Smooth muscle cell (in vitro differentiated cells): Measurements from ENCODE around the gene PRR5L. TPM values are rescaled to one million over a fixed set of nuclear protein-coding genes. Genes with fewer than 3 reads are reported as not detected.

Experiments
- DNase-seq: peaks from one replicate; lab custom pipeline; 2025; ENCODE audit not compliant: unreplicated experiment; lab: John Stamatoyannopoulos, UW
- H2AFZ ChIP-seq: fragments of 200-600 bp; sonication (generic); 2 replicates; pipeline ENCODE4 v1.6.0; 2016; ENCODE audit warnings: antibody characterized with exemption, low read depth, mild to moderate bottlenecking
- H3F3A ChIP-seq: fragments of 200-600 bp; sonication (generic); 2 replicates; pipeline ENCODE4 v1.6.0; 2017; ENCODE audit warnings: antibody characterized with exemption, low read depth
- H3K27ac ChIP-seq: fragments of 200-600 bp; sonication (generic); 2 replicates; pipeline ENCODE4 v1.5.1; 2016; ENCODE audit warnings: low read depth, mild to moderate bottlenecking
- H3K27me3 ChIP-seq: fragments of 200-600 bp; sonication (generic); 2 replicates; pipeline ENCODE4 v1.6.1; 2016; ENCODE audit warnings: low read depth, mild to moderate bottlenecking
- H3K36me3 ChIP-seq: fragments of 200-600 bp; sonication (generic); 2 replicates; pipeline ENCODE4 v1.5.1; 2016; ENCODE audit warnings: low read depth
- H3K4me1 ChIP-seq: fragments of 200-600 bp; sonication (generic); 2 replicates; pipeline ENCODE4 v1.5.1; 2016; ENCODE audit warnings: low read depth
- H3K4me2 ChIP-seq: fragments of 200-600 bp; sonication (generic); 2 replicates; pipeline ENCODE4 v1.6.0; 2016; ENCODE audit warnings: mild to moderate bottlenecking
- H3K4me3 ChIP-seq: fragments of 200-600 bp; sonication (generic); 2 replicates; pipeline ENCODE4 v1.5.1; 2016; ENCODE audit warnings: mild to moderate bottlenecking
- H3K79me2 ChIP-seq: fragments of 200-600 bp; sonication (generic); 2 replicates; pipeline ENCODE4 v1.6.0; 2016; ENCODE audit warnings: low read depth, mild to moderate bottlenecking
- H3K9ac ChIP-seq: fragments of 200-600 bp; sonication (generic); 2 replicates; pipeline ENCODE4 v1.6.0; 2016; ENCODE audit warnings: low read depth
- H3K9me3 ChIP-seq: fragments of 200-600 bp; sonication (generic); replicated peaks from 2 replicates; pipeline ENCODE4 v1.5.1; 2016; ENCODE audit warnings: low read depth
- H4K20me1 ChIP-seq: fragments of 200-600 bp; sonication (generic); 2 replicates; pipeline ENCODE4 v1.6.0; 2016; ENCODE audit warnings: low read depth
- WGBS: methylation state at CpG from one replicate; pipeline ENCODE4 v1.1.7; 2016; ENCODE audit warnings: low lambda C conversion rate; 5-methylcytosine and 5-hydroxymethylcytosine counted together
- polyA plus RNA-seq: library from polyadenylated mRNA; unstranded; fragments of >200 nt; fragmentation: Nextera tagmentation; extraction: Ambion mirVana; gene quantifications from 2 replicates; pipeline ENCODE4 v1.2.1, GENCODE V29; 2016
- total RNA-seq: library from RNA; depleted of rRNA; stranded (reverse); fragments of >200 nt; gene quantifications from 2 replicates; pipeline ENCODE4 v1.2.3, GENCODE V29; 2014
- TF ChIP-seq, protein P1 (sequence below): fragments of 200-600 bp; sonication (generic); IDR thresholded peaks from 2 replicates; pipeline ENCODE4 v1.5.1; 2017; ENCODE audit warnings: borderline replicate concordance, mild to moderate bottlenecking, antibody characterized with exemption; ENCODE audit not compliant: insufficient read depth, poor library complexity, severe bottlenecking

The PRR5L gene
- total and polyA plus RNA-seq, 2 experiments from 2014 or later = 21.4 to 41.4 TPM

DNA sequence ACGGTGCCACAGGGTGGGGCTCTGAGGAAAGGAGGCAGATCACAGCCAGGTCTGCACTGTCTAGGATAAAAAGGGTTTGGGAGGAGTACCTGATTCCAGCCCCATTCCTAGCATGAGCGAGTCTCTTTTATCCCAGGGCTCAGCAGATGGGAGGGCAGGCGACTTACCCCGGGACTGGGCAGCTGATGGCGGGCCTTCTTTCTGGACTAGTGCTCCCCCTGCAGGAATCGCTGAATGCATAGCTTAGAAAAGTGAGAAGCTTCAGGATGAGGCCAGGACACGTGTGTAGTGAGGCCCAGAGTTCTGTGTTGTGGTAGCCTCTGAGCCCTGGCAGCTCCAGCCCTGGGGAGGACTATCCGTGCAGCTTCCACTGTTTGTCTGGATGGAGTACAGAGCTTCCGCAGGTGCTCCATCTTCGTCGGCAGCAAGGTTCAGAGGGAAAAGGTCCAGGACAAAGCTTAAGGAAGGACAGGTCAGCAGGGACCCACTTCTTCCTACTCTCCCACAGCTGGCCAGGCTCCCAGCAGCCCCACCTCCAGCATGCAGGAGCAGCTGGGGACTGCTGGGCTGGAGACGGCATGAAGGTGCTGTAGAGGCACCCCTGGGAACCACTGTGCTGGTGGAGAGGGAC, 37.2 kb upstream of the PRR5L start:
- H3K9me3 ChIP-seq = no peaks in the 10 kb centered on the region
- no peak overlapping the region for H3K4me3 ChIP-seq
- no peak overlapping the region for H3K27ac ChIP-seq
- H2AFZ ChIP-seq = no peak overlapping the region
- peaks cover 4% of the 10 kb centered on the region for H3K27me3 ChIP-seq
- H3F3A ChIP-seq = peaks cover 3% of the 10 kb centered on the region
- H4K20me1 ChIP-seq = no peaks in the 10 kb centered on the region
- H3K36me3 ChIP-seq = no peaks in the 10 kb centered on the region
- DNase-seq = no peak
- 31% methylated on average over 12 of the region's 12 CpGs for WGBS
- H3K4me1 ChIP-seq = no peaks in the 10 kb centered on the region
- TF ChIP-seq, protein P1, sequence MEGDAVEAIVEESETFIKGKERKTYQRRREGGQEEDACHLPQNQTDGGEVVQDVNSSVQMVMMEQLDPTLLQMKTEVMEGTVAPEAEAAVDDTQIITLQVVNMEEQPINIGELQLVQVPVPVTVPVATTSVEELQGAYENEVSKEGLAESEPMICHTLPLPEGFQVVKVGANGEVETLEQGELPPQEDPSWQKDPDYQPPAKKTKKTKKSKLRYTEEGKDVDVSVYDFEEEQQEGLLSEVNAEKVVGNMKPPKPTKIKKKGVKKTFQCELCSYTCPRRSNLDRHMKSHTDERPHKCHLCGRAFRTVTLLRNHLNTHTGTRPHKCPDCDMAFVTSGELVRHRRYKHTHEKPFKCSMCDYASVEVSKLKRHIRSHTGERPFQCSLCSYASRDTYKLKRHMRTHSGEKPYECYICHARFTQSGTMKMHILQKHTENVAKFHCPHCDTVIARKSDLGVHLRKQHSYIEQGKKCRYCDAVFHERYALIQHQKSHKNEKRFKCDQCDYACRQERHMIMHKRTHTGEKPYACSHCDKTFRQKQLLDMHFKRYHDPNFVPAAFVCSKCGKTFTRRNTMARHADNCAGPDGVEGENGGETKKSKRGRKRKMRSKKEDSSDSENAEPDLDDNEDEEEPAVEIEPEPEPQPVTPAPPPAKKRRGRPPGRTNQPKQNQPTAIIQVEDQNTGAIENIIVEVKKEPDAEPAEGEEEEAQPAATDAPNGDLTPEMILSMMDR = peak; percentile 77
- no peak overlapping the region for H3K9ac ChIP-seq
- H3K79me2 ChIP-seq = no peaks in the 10 kb centered on the region
- H3K4me2 ChIP-seq = peak overlapping the region; percentile 7

DNA sequence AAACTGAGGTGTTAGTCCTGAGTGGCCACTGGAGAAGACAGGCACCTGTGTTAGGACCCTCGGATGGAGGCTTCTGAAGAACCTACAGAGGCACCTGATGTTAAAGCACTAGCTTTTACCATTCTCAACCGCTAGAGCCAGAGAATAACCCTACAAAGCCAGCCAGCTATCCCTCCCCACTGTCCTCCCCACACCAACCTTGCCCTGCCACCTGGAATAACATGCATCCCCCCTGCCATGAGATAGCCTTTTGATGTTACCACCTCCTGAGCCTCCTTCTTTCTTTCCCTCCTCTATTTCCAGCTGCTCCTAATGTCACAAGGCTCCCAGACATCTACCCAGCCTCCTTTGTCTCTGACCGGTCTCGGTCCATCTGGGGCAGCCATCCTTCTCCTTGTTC, 35.0 kb upstream of the PRR5L start:
- Histone ChIP-seq H3K9me3 (no peaks in the 10 kb centered on the region), H3F3A (peaks cover 3% of the 10 kb centered on the region), H3K27me3 (peaks cover 9% of the 10 kb centered on the region), H3K27ac (no peak overlapping the region), H4K20me1 (no peaks in the 10 kb centered on the region), H3K4me2 (no peak overlapping the region), H3K36me3 (no peaks in the 10 kb centered on the region), H3K4me3 (no peak overlapping the region), H3K4me1 (peaks cover 3% of the 10 kb centered on the region), H2AFZ (no peak overlapping the region), H3K9ac (no peak overlapping the region), H3K79me2 (no peaks in the 10 kb centered on the region)
- TF ChIP-seq, protein P1 = no peak
- 84% methylated on average over 4 of the region's 4 CpGs for WGBS
- DNase-seq = no peak

DNA sequence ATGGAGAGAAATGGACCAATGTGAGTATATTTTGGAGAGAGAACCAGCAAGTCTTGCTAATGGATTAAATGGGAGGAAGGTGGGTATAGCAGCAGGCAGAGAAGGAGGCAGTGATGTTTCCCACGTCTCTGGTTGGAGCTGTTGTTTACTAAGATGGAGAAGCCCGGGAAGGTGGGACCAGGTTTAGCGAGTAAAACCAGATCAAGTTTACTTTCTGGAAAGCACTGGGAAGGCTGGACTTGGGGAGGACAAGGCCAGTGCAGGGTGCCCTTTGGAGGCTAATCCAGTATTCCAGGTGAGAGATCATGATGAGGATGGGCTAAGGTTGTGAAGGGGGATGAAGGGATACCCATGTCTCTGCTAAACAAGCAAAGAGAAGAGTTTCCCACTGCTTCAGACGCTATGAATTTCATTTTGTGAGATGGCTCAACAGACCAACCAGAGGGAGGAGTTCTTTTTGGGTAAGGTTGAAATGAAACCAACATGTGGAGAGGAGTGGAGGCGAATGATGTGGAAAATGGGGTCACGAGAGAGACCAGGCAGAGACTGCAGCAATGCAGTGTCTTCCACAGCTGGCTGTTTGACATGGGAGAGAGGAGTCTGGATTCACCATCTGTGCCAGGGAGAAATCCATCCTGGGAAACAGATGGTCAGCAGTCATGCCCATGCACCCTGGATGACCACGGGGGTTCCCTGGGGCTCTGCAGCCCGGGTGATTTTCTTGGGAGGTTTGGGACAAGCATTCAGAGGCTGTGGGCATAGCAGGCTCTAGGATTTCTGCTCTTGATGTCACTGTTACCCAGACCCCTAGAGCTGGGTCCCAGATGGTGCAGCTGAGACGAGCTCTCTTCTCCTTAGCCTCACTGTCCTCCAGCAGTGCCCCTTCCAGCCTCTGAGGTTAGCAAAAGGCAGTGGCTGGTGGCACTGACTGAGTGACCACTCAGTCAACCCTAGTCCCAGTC, 31.8 kb upstream of the PRR5L start:
- TF ChIP-seq, protein P1 = no peak
- no peaks in the 10 kb centered on the region for H3F3A ChIP-seq
- H3K9me3 ChIP-seq = no peaks in the 10 kb centered on the region
- WGBS = 80% methylated on average over 9 of the region's 9 CpGs
- H3K9ac ChIP-seq = no peak overlapping the region
- DNase-seq = no peak
- no peaks in the 10 kb centered on the region for H4K20me1 ChIP-seq
- H3K79me2 ChIP-seq = no peaks in the 10 kb centered on the region
- peaks cover 5% of the 10 kb centered on the region for H3K4me1 ChIP-seq
- H3K27me3 ChIP-seq = peaks cover 15% of the 10 kb centered on the region
- H3K27ac ChIP-seq = no peak overlapping the region
- H3K36me3 ChIP-seq = no peaks in the 10 kb centered on the region
- no peak overlapping the region for H3K4me3 ChIP-seq
- H3K4me2 ChIP-seq = no peak overlapping the region
- H2AFZ ChIP-seq = no peak overlapping the region
